GM12873 (cell line): ENCODE results near the gene CELSR1.

ENCODE experiments used
- CTCF ChIP-seq: IDR thresholded peaks from 2 replicates; pipeline ENCODE4 v1.5.1; 2012; ENCODE audit warnings: low read depth, mild to moderate bottlenecking, moderate library complexity, low read length, control low read depth; ENCODE audit not compliant: insufficient read depth; ENCODE audit errors: missing control alignments

Gene CELSR1

GRCh38 chr22:46537946-46538813 is 760 bp upstream of the CELSR1 start:
- no peak for TF ChIP-seq CTCF

- no peak for TF ChIP-seq CTCF
These were observed 739 bp downstream of the CELSR1 start for GRCh38 chr22:46536537-46537224.

GRCh38 chr22:46535876-46536536 is 1.4 kb downstream of the CELSR1 start:
- no peak for TF ChIP-seq CTCF

- no peak for TF ChIP-seq CTCF
These were observed 2.4 kb downstream of the CELSR1 start for GRCh38 chr22:46534901-46535630.

GRCh38 chr22:46534177-46534776 is 3.1 kb downstream of the CELSR1 start:
- no peak for TF ChIP-seq CTCF

GRCh38 chr22:46533070-46533833 is 4.2 kb downstream of the CELSR1 start:
- TF ChIP-seq CTCF: no peak
